Endothelial cell of umbilical vein (primary cell): Measurements from ENCODE around the gene EXOC6B. TPM values are rescaled to one million over a fixed set of nuclear protein-coding genes. Genes with fewer than 3 reads are reported as not detected.

ENCODE experiments used
- BruUV-seq: library from RNA; stranded (reverse); fragments of 400-500 nt; replicated peaks from 2 replicates; lab custom pipeline; 2021; lab: Mats Ljungman, UMichigan
- CTCF ChIA-PET: fragments of 300-600, 350-600 bp; sonication (Branson Sonifier 250); formaldehyde crosslinking; loops from one replicate; lab custom pipeline; 2021; ENCODE audit warnings: antibody characterized with exemption, inconsistent platforms; lab: Charles Lee
- POLR2A ChIA-PET: fragments of 300-600, 350-600 bp; sonication (Branson Sonifier 250); formaldehyde crosslinking; loops from one replicate; lab custom pipeline; 2021; ENCODE audit warnings: antibody characterized with exemption, inconsistent platforms; lab: Charles Lee
- DNase-seq: peaks from one replicate; pipeline ENCODE4 v3.0.0-alpha.2; 2011; ENCODE audit warnings: low read depth, low spot score
- FAIRE-seq: peaks from 2 replicates; lab custom pipeline; 2011; peaks lifted over from hg19 to GRCh38; lab: Jason Lieb, UNC
- H2AFZ ChIP-seq: 2 replicates; pipeline ENCODE4 v1.6.0; 2012; ENCODE audit warnings: low read depth, low read length, control low read depth, inconsistent platforms
- H3K27ac ChIP-seq: 2 replicates; pipeline ENCODE4 v1.5.1; 2011; ENCODE audit warnings: low read depth, mild to moderate bottlenecking, control low read depth, low read length, moderate library complexity; ENCODE audit not compliant: insufficient read depth
- H3K27me3 ChIP-seq, 2 experiments: 2 replicates each; pipeline versions ENCODE4 v1.6.0 to v1.6.1; 2011; ENCODE audit warnings: low read length in 2 of 2, mixed read lengths in 1 of 2; ENCODE audit not compliant: control insufficient read depth in 2 of 2, insufficient read depth in 2 of 2
- H3K36me3 ChIP-seq, 2 experiments: 2 replicates in 1 of 2; 3 replicates in 1 of 2; pipeline ENCODE4 v1.5.1; 2011; ENCODE audit warnings: low read length in 2 of 2, mild to moderate bottlenecking in 1 of 2, moderate library complexity in 1 of 2; ENCODE audit not compliant: control insufficient read depth in 2 of 2, insufficient read depth in 2 of 2; ENCODE audit errors: extremely low read depth in 1 of 2
- H3K4me1 ChIP-seq: 3 replicates; pipeline ENCODE4 v1.5.1; 2011; ENCODE audit warnings: mild to moderate bottlenecking, low read length; ENCODE audit not compliant: control insufficient read depth, insufficient read depth; ENCODE audit errors: extremely low read depth
- H3K4me2 ChIP-seq: 2 replicates; pipeline ENCODE4 v1.6.1; 2011; ENCODE audit warnings: low read length, control low read depth, mixed read lengths; ENCODE audit not compliant: insufficient read depth
- H3K4me3 ChIP-seq, 3 experiments: fragments of 200-600 bp in 1 of 3; sonication (generic), shearing (Covaris generic) in 1 of 3; replicated peaks in 1 of 3; 2 replicates each; pipeline ENCODE4 v1.5.1; 2011 to 2016; ENCODE audit warnings: control low read depth in 3 of 3, low read length in 3 of 3, mild to moderate bottlenecking in 2 of 3, inconsistent platforms in 1 of 3, low read depth in 1 of 3, moderate library complexity in 1 of 3; ENCODE audit not compliant: insufficient read depth in 1 of 3
- H3K79me2 ChIP-seq: 2 replicates; pipeline ENCODE4 v1.6.0; 2012; ENCODE audit warnings: low read length, inconsistent platforms; ENCODE audit not compliant: control insufficient read depth, insufficient read depth
- H3K9ac ChIP-seq: replicated peaks from 2 replicates; pipeline ENCODE3; 2011; ENCODE audit warnings: low read length, control low read depth; ENCODE audit not compliant: insufficient read depth; ENCODE audit errors: extremely low read depth
- H3K9me1 ChIP-seq: replicated peaks from 3 replicates; pipeline ENCODE4 v1.6.0; 2011; ENCODE audit warnings: mild to moderate bottlenecking, low read length; ENCODE audit not compliant: control insufficient read depth, insufficient read depth; ENCODE audit errors: extremely low read depth
- H3K9me3 ChIP-seq: replicated peaks from 2 replicates; pipeline ENCODE4 v1.5.1; 2012; ENCODE audit warnings: low read length, inconsistent platforms; ENCODE audit not compliant: control insufficient read depth, insufficient read depth
- H4K20me1 ChIP-seq: replicated peaks from 2 replicates; pipeline ENCODE3; 2011; ENCODE audit warnings: mild to moderate bottlenecking, low read length; ENCODE audit not compliant: control insufficient read depth, insufficient read depth; ENCODE audit errors: extremely low read depth
- EZH2 ChIP-seq: IDR thresholded peaks from 2 replicates; pipeline ENCODE4 v1.6.1; 2012; ENCODE audit warnings: borderline replicate concordance, low read depth, mild to moderate bottlenecking, moderate library complexity, low read length, inconsistent platforms; ENCODE audit not compliant: severe bottlenecking
- FOS ChIP-seq: IDR thresholded peaks from 2 replicates; pipeline ENCODE4 v1.6.1; 2011; ENCODE audit warnings: mild to moderate bottlenecking, low read length, moderate library complexity, borderline replicate concordance; ENCODE audit not compliant: insufficient read depth
- GATA2 ChIP-seq: IDR thresholded peaks from 2 replicates; pipeline ENCODE4 v1.7.0; 2011; ENCODE audit warnings: low read depth, mild to moderate bottlenecking, moderate library complexity, mixed read lengths, low read length; ENCODE audit not compliant: insufficient read length, insufficient read depth
- JUN ChIP-seq: IDR thresholded peaks from 2 replicates; pipeline ENCODE4 v1.6.1; 2011; ENCODE audit warnings: borderline replicate concordance, low read depth; ENCODE audit not compliant: insufficient read length, insufficient read depth
- MYC ChIP-seq: IDR thresholded peaks from one replicate; pipeline ENCODE4 v1.6.1; 2011; ENCODE audit warnings: mild to moderate bottlenecking, low read depth, low read length
- POLR2A ChIP-seq: IDR thresholded peaks from 2 replicates; pipeline ENCODE4 v1.6.1; 2012; ENCODE audit warnings: low read depth, mild to moderate bottlenecking, control low read depth, low read length
- POLR2AphosphoS5 ChIP-seq: IDR thresholded peaks from 2 replicates; pipeline ENCODE4 v1.6.1; 2012; ENCODE audit warnings: low read depth, mild to moderate bottlenecking, control low read depth, low read length, moderate library complexity; ENCODE audit not compliant: insufficient read depth
- dilution Hi-C: fragments of 300-500 bp; cut with MboI; formaldehyde crosslinking; loops from one replicate; pipeline ENCODE4 v1.15.0; 2019; ENCODE audit warnings: low sequenced_read_pairs; ENCODE audit not compliant: extremely low pct_ligation_motif_present
- intact Hi-C: fragments of 100-400 bp; cut with micrococcal nuclease; formaldehyde crosslinking; loops from one replicate; pipeline ENCODE4 v1.10.0; 2022
- polyA plus RNA-seq, 4 experiments: library from polyadenylated mRNA; depleted of rRNA in 3 of 4; stranded (reverse) in 3 of 4; unstranded in 1 of 4; fragments of >200 nt; gene quantifications; 2 replicates each; pipeline versions ENCODE4 v1.2.1 to v1.2.3, GENCODE V29; 2011 to 2012; ENCODE audit warnings: missing spikeins in 1 of 4
- total RNA-seq: library from RNA; stranded (reverse); gene quantifications from 2 replicates; pipeline ENCODE4 v1.2.3, GENCODE V29; 2021
- TF ChIP-seq, protein P1 (sequence below), 2 donors: IDR thresholded peaks; 1 replicate in 1 of 2; 2 replicates in 1 of 2; pipeline ENCODE4 v1.5.1; 2011; ENCODE audit warnings: low read length in 2 of 2, mild to moderate bottlenecking in 2 of 2, moderate library complexity in 2 of 2, control low read depth in 1 of 2, inconsistent platforms in 1 of 2, low read depth in 1 of 2; ENCODE audit not compliant: insufficient read depth in 1 of 2; ENCODE audit errors: extremely low read depth in 1 of 2
- TF ChIP-seq, protein P2 (sequence below): IDR thresholded peaks from 2 replicates; pipeline ENCODE4 v1.6.1; 2011; ENCODE audit not compliant: insufficient read depth, insufficient read length

Gene EXOC6B
- total and polyA plus RNA-seq, 2 donors (not counting 3 experiments of a cell fraction or from before 2014, with no cell fraction given), result 10.8 to 34.8 TPM

DNA sequence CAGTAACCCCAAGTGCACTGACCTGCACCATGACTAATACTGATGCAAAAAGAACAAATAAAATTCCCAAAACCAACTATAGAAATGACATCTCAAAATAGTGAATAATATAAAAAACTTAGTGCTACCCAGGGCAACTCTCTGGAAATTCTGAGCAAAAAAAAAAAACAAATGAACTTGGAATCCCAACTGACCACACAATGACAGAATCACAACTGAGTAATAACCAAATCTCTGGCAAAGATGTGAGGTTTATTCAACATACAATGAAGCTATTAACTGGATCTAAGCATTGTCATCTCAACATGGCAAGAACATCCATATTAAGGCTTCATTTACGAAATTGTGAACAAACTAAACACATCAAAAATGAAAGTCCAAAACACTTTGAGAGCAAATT is 22.7 kb downstream of the EXOC6B start:
- dilution Hi-C loops (no loop called here), intact Hi-C loops (no loop called here)
- no peak overlapping the region for H2AFZ ChIP-seq
- no peaks in the 10 kb centered on the region for H3K9me1 ChIP-seq
- H4K20me1 ChIP-seq, result no peaks in the 10 kb centered on the region
- no peak overlapping the region for H3K4me3 ChIP-seq
- no peaks in the 10 kb centered on the region for H3K9me3 ChIP-seq
- no peak overlapping the region for H3K27ac ChIP-seq
- BruUV-seq, result no TSS peak
- H3K79me2 ChIP-seq, result peaks cover 2% of the 10 kb centered on the region
- no peak for DNase-seq
- POLR2A ChIA-PET, result no interaction called here
- TF ChIP-seq GATA2 (no peak), POLR2A (no peak), EZH2 (no peak), FOS (no peak), JUN (no peak), POLR2AphosphoS5 (no peak), MYC (no peak)
- TF ChIP-seq, protein P1, sequence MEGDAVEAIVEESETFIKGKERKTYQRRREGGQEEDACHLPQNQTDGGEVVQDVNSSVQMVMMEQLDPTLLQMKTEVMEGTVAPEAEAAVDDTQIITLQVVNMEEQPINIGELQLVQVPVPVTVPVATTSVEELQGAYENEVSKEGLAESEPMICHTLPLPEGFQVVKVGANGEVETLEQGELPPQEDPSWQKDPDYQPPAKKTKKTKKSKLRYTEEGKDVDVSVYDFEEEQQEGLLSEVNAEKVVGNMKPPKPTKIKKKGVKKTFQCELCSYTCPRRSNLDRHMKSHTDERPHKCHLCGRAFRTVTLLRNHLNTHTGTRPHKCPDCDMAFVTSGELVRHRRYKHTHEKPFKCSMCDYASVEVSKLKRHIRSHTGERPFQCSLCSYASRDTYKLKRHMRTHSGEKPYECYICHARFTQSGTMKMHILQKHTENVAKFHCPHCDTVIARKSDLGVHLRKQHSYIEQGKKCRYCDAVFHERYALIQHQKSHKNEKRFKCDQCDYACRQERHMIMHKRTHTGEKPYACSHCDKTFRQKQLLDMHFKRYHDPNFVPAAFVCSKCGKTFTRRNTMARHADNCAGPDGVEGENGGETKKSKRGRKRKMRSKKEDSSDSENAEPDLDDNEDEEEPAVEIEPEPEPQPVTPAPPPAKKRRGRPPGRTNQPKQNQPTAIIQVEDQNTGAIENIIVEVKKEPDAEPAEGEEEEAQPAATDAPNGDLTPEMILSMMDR (IDR thresholded peaks at IDR 0.05; ENCODE audit: extremely low read depth in 1 of 2, insufficient read depth in 1 of 2, low read depth in 1 of 2, low read length in 2 of 2), result no peak
- TF ChIP-seq, protein P2, sequence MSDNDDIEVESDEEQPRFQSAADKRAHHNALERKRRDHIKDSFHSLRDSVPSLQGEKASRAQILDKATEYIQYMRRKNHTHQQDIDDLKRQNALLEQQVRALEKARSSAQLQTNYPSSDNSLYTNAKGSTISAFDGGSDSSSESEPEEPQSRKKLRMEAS, result no peak
- H3K9ac ChIP-seq, result no peak overlapping the region
- CTCF ChIA-PET, result interaction anchor here (0.9 to 1.8 kb wide), 9 partner anchors 10 to 80 kb away, joined by 4 to 15 read pairs (median 6); no protein-coding TSS in a partner anchor
- H3K4me2 ChIP-seq, result no peak overlapping the region
- H3K36me3 ChIP-seq, result no peaks in the 10 kb centered on the region
- no peaks in the 10 kb centered on the region for H3K27me3 ChIP-seq
- no peaks in the 10 kb centered on the region for H3K4me1 ChIP-seq
- FAIRE-seq, result no peak
